Measurements from ENCODE around the gene CECR2.

GRCh38 chr22:17396516-17396915 is 27.3 kb downstream of the CECR2 start:
- TF ChIP-seq EZH2 (IDR thresholded peaks at IDR 0.05) (no peak), CTCF (IDR thresholded peaks at IDR 0.05) (no peak)

Data from neural progenitor cell (in vitro differentiated cells).